IMR-90 (cell line): ENCODE measurements around the gene GBA2. TPM values are rescaled to one million over a fixed set of nuclear protein-coding genes. Genes with fewer than 3 reads are reported as not detected.

Experiments
- ATAC-seq: fragments of 200-7000 bp; cut with Tn5 transposase; 2 replicates; pipeline ENCODE4 v1.9.1; 2020; ENCODE audit warnings: low read depth, mild to moderate bottlenecking, moderate library complexity
- BruUV-seq: library from RNA; stranded (reverse); fragments of 400-500 nt; replicated peaks from 2 replicates; lab custom pipeline; 2021; lab: Mats Ljungman, UMichigan
- CTCF ChIA-PET: fragments of 300-600 bp; formaldehyde crosslinking; extraction: SDS; loops from one replicate; lab custom pipeline; 2021; ENCODE audit warnings: antibody characterized with exemption; lab: Yijun Ruan, JAX
- POLR2A ChIA-PET: fragments of 300-600 bp; sonication (Branson Sonifier 250); formaldehyde crosslinking; loops from one replicate; lab custom pipeline; 2022; ENCODE audit warnings: antibody characterized with exemption; ENCODE audit not compliant: unreplicated experiment; lab: Charles Lee
- DNase-seq: peaks from one replicate; pipeline ENCODE4 v3.0.0; 2013
- H2AFZ ChIP-seq: replicated peaks from 2 replicates; pipeline ENCODE3; 2013; ENCODE audit warnings: low read length, mild to moderate bottlenecking; ENCODE audit not compliant: poor library complexity
- H2AK5ac ChIP-seq: 2 replicates; pipeline ENCODE4 v1.6.1; 2013; ENCODE audit warnings: low read depth, low read length, inconsistent platforms
- H2AK9ac ChIP-seq: replicated peaks from 2 replicates; pipeline ENCODE3; 2013; ENCODE audit warnings: mild to moderate bottlenecking, low read depth, low read length, moderate library complexity; ENCODE audit not compliant: poor library complexity
- H2BK120ac ChIP-seq: 2 replicates; pipeline ENCODE4 v1.6.1; 2013; ENCODE audit warnings: low read depth, low read length, inconsistent platforms
- H2BK15ac ChIP-seq: 3 replicates; pipeline ENCODE4 v1.6.1; 2013; ENCODE audit warnings: low read depth, low read length, inconsistent platforms
- H2BK20ac ChIP-seq: 2 replicates; pipeline ENCODE4 v1.6.1; 2013; ENCODE audit warnings: low read depth, mild to moderate bottlenecking, inconsistent platforms, low read length, moderate library complexity
- H2BK5ac ChIP-seq: 2 replicates; pipeline ENCODE4 v1.6.1; 2013; ENCODE audit warnings: mild to moderate bottlenecking, low read depth, low read length, inconsistent platforms; ENCODE audit not compliant: poor library complexity, severe bottlenecking
- H3K14ac ChIP-seq: replicated peaks from 2 replicates; pipeline ENCODE4 v1.6.1; 2013; ENCODE audit warnings: low read depth, low read length, inconsistent platforms
- H3K18ac ChIP-seq: 2 replicates; pipeline ENCODE4 v1.6.1; 2013; ENCODE audit warnings: low read depth, low read length, control low read depth
- H3K23ac ChIP-seq: 2 replicates; pipeline ENCODE4 v1.6.1; 2013; ENCODE audit warnings: low read depth, low read length, inconsistent platforms
- H3K27ac ChIP-seq: 2 replicates; pipeline ENCODE4 v1.5.1; 2013; ENCODE audit warnings: mild to moderate bottlenecking, control low read depth, low read length; ENCODE audit not compliant: insufficient read depth
- H3K27me3 ChIP-seq: 2 replicates; pipeline ENCODE4 v1.6.1; 2013; ENCODE audit warnings: low read length; ENCODE audit not compliant: control insufficient read depth, insufficient read depth
- H3K36me3 ChIP-seq: 2 replicates; pipeline ENCODE4 v1.6.1; 2013; ENCODE audit warnings: low read length, mixed read lengths; ENCODE audit not compliant: control insufficient read depth, insufficient read depth
- H3K4ac ChIP-seq: 2 replicates; pipeline ENCODE4 v1.6.1; 2013; ENCODE audit warnings: low read depth, low read length, inconsistent platforms
- H3K4me1 ChIP-seq: 2 replicates; pipeline ENCODE4 v1.6.1; 2013; ENCODE audit warnings: low read length, mixed read lengths; ENCODE audit not compliant: control insufficient read depth, insufficient read depth
- H3K4me2 ChIP-seq: 2 replicates; pipeline ENCODE4 v1.6.1; 2013; ENCODE audit warnings: low read depth, mild to moderate bottlenecking, control low read depth, low read length, moderate library complexity
- H3K4me3 ChIP-seq: 2 replicates; pipeline ENCODE4 v1.5.1; 2013; ENCODE audit warnings: low read depth, mild to moderate bottlenecking, control low read depth, low read length, moderate library complexity; ENCODE audit not compliant: insufficient read depth
- H3K56ac ChIP-seq: 2 replicates; pipeline ENCODE4 v1.6.1; 2013; ENCODE audit warnings: low read length, inconsistent platforms; ENCODE audit not compliant: insufficient read depth; ENCODE audit errors: extremely low read depth
- H3K79me1 ChIP-seq, 2 experiments: 2 replicates each; pipeline ENCODE4 v1.6.1; 2013; ENCODE audit warnings: low read length in 2 of 2, inconsistent platforms in 1 of 2, low read depth in 1 of 2
- H3K9ac ChIP-seq: 2 replicates; pipeline ENCODE4 v1.6.1; 2013; ENCODE audit warnings: low read depth, low read length, control low read depth
- H3K9me1 ChIP-seq: 2 replicates; pipeline ENCODE4 v1.6.1; 2013; ENCODE audit warnings: low read length, inconsistent platforms; ENCODE audit not compliant: insufficient read depth
- H3K9me3 ChIP-seq: 2 replicates; pipeline ENCODE4 v1.6.1; 2013; ENCODE audit warnings: low read length; ENCODE audit not compliant: control insufficient read depth, insufficient read depth
- H4K20me1 ChIP-seq: 2 replicates; pipeline ENCODE4 v1.6.1; 2013; ENCODE audit warnings: low read length, inconsistent platforms; ENCODE audit not compliant: insufficient read depth
- H4K5ac ChIP-seq: 2 replicates; pipeline ENCODE4 v1.6.1; 2013; ENCODE audit warnings: mild to moderate bottlenecking, low read depth, low read length, control low read depth
- H4K8ac ChIP-seq, 2 experiments: 2 replicates each; pipeline ENCODE4 v1.6.1; 2013; ENCODE audit warnings: low read depth in 2 of 2, low read length in 2 of 2, control low read depth in 1 of 2, inconsistent platforms in 1 of 2
- H4K91ac ChIP-seq: 2 replicates; pipeline ENCODE4 v1.6.1; 2013; ENCODE audit warnings: low read depth, low read length, inconsistent platforms; ENCODE audit not compliant: insufficient read depth
- BHLHE40 ChIP-seq: fragments of 150-350 bp; IDR thresholded peaks from 2 replicates; pipeline ENCODE4 v1.6.1; 2016; ENCODE audit warnings: mild to moderate bottlenecking, low read depth, low read length
- CEBPB ChIP-seq: IDR thresholded peaks from 2 replicates; pipeline ENCODE4 v1.6.1; 2012; ENCODE audit warnings: low read depth, low read length, improper control_type of control experiment
- CHD1 ChIP-seq: IDR thresholded peaks from 2 replicates; pipeline ENCODE4 v1.6.1; 2012; ENCODE audit warnings: low read depth, low read length, improper control_type of control experiment
- CTCF ChIP-seq: conservative IDR thresholded peaks from 2 replicates; pipeline ENCODE4 v1.5.1; 2012; ENCODE audit warnings: mild to moderate bottlenecking, low read depth, low read length, improper control_type of control experiment
- ELK1 ChIP-seq: fragments of 150-350 bp; IDR thresholded peaks from 2 replicates; pipeline ENCODE4 v1.6.1; 2016; ENCODE audit warnings: low read depth, mild to moderate bottlenecking, low read length, moderate library complexity, borderline replicate concordance
- FOS ChIP-seq: fragments of 150-350 bp; IDR thresholded peaks from 2 replicates; pipeline ENCODE4 v1.6.1; 2016; ENCODE audit warnings: low read depth, low read length
- MAFK ChIP-seq: IDR thresholded peaks from 2 replicates; pipeline ENCODE4 v1.6.1; 2012; ENCODE audit warnings: low read depth, low read length, improper control_type of control experiment
- MAZ ChIP-seq: IDR thresholded peaks from 2 replicates; pipeline ENCODE4 v1.6.1; 2012; ENCODE audit warnings: low read depth, mild to moderate bottlenecking, low read length, improper control_type of control experiment, moderate library complexity, borderline replicate concordance
- MXI1 ChIP-seq: IDR thresholded peaks from 2 replicates; pipeline ENCODE4 v1.6.1; 2012; ENCODE audit warnings: low read depth, mild to moderate bottlenecking, low read length, moderate library complexity, borderline replicate concordance
- NFE2L2 ChIP-seq: fragments of 150-350 bp; IDR thresholded peaks from 2 replicates; pipeline ENCODE4 v1.6.1; 2016; ENCODE audit warnings: low read depth, mild to moderate bottlenecking, low read length
- POLR2A ChIP-seq: IDR thresholded peaks from 2 replicates; pipeline ENCODE4 v1.6.1; 2012; ENCODE audit warnings: mild to moderate bottlenecking, low read depth, low read length
- RAD21 ChIP-seq: IDR thresholded peaks from 2 replicates; pipeline ENCODE4 v1.6.1; 2012; ENCODE audit warnings: low read length, improper control_type of control experiment
- RCOR1 ChIP-seq: IDR thresholded peaks from 2 replicates; pipeline ENCODE4 v1.6.1; 2012; ENCODE audit warnings: mild to moderate bottlenecking, low read length, improper control_type of control experiment; ENCODE audit not compliant: insufficient replicate concordance
- RFX5 ChIP-seq: IDR thresholded peaks from 2 replicates; pipeline ENCODE4 v1.8.0; 2012; ENCODE audit warnings: low read depth, mild to moderate bottlenecking, low read length, moderate library complexity
- SMC3 ChIP-seq: fragments of 150-350 bp; IDR thresholded peaks from 2 replicates; pipeline ENCODE4 v1.6.1; 2016; ENCODE audit warnings: low read depth, mild to moderate bottlenecking, antibody characterized with exemption, low read length, moderate library complexity
- USF2 ChIP-seq: fragments of 150-350 bp; IDR thresholded peaks from 2 replicates; pipeline ENCODE4 v1.6.1; 2017; ENCODE audit warnings: mild to moderate bottlenecking, antibody characterized with exemption, low read length, low read depth
- WGBS, 2 experiments: methylation state at CpG; one replicate each; pipeline versions ENCODE4 v1.1.5 to v1.1.7; 2013; ENCODE audit warnings: missing lambda C conversion rate in 2 of 2; ENCODE audit not compliant: insufficient read length in 1 of 2; ENCODE audit errors: extremely low coverage in 2 of 2; 5-methylcytosine and 5-hydroxymethylcytosine counted together
- dilution Hi-C: fragments of 300-500 bp; cut with HindIII; formaldehyde crosslinking; loops from one replicate; pipeline ENCODE4 v1.14.3; 2018; ENCODE audit warnings: low sequenced_read_pairs; ENCODE audit not compliant: unreplicated experiment
- in situ Hi-C: fragments of 300-500 bp; cut with MboI; formaldehyde crosslinking; loops from 3 replicates; pipeline ENCODE4 v1.14.3; 2019; ENCODE audit warnings: low sequenced_read_pairs, inconsistent platforms, mixed read lengths
- intact Hi-C: fragments of 100-400 bp; cut with micrococcal nuclease; formaldehyde crosslinking; loops from 2 replicates; pipeline ENCODE4 v1.10.0; 2022
- polyA plus RNA-seq, 3 experiments: library from polyadenylated mRNA; depleted of rRNA; stranded (reverse); fragments of >200 nt; gene quantifications; 2 replicates each; pipeline ENCODE4 v1.2.3, GENCODE V29; 2012; ENCODE audit warnings: low replicate concordance in 1 of 3
- total RNA-seq: library from RNA; depleted of rRNA; stranded (reverse); fragments of >200 nt; gene quantifications from 2 replicates; pipeline ENCODE4 v1.2.3, GENCODE V29; 2012

Gene GBA2
- total and polyA plus RNA-seq, 2 of the 4 experiments (the other 2 are of a cell fraction): 18.1 to 38.2 TPM

GRCh38 chr9:35766997-35767396, 18.0 kb upstream of the GBA2 start:
- H2BK120ac ChIP-seq: no peak overlapping the region

More at GRCh38 chr9:35766997-35767396, 18.0 kb upstream of the GBA2 start:
- in situ Hi-C loops: no loop called here
- H3K14ac ChIP-seq: no peak overlapping the region
- H3K4me1 ChIP-seq: peaks cover under 1% of the 10 kb centered on the region; the same call in 1 of the 2 replicates
- no peak for DNase-seq
- no peaks in the 10 kb centered on the region for H3K9me1 ChIP-seq
- H3K27ac ChIP-seq: no peak overlapping the region
- no TSS peak for BruUV-seq
- no peak overlapping the region for H4K8ac ChIP-seq
- H2AFZ ChIP-seq: no peak overlapping the region
- H2BK5ac ChIP-seq: no peak overlapping the region
- H4K20me1 ChIP-seq: no peaks in the 10 kb centered on the region
- CTCF ChIA-PET: no interaction called here
- H3K27me3 ChIP-seq: peaks cover 26% of the 10 kb centered on the region
- no peaks in the 10 kb centered on the region for H3K79me1 ChIP-seq
- no peak overlapping the region for H3K9ac ChIP-seq
- WGBS, 2 experiments: no CpG with 5 or more reads among the region's 2 CpGs
- POLR2A ChIA-PET: no interaction called here
- H3K4me2 ChIP-seq: no peak overlapping the region
- H3K9me3 ChIP-seq: no peaks in the 10 kb centered on the region
- dilution Hi-C loops: no loop called here
- H2BK20ac ChIP-seq: no peak overlapping the region
- H3K18ac ChIP-seq: no peak overlapping the region
- no peak overlapping the region for H4K5ac ChIP-seq
- TF ChIP-seq RAD21: no peak
- TF ChIP-seq ELK1: no peak
- no peak for TF ChIP-seq USF2
- no peak for TF ChIP-seq MAFK
- no peak for TF ChIP-seq CHD1
- no peak for TF ChIP-seq CEBPB
- no peak for TF ChIP-seq MXI1
- TF ChIP-seq FOS: no peak
- TF ChIP-seq RFX5: no peak
- no peak for TF ChIP-seq CTCF
- no peak for TF ChIP-seq POLR2A
- TF ChIP-seq NFE2L2: no peak
- TF ChIP-seq MAZ: no peak
- no peak for TF ChIP-seq RCOR1
- no peak for TF ChIP-seq SMC3
- no peak for TF ChIP-seq BHLHE40
- H4K91ac ChIP-seq: no peak overlapping the region
- H2AK9ac ChIP-seq: no peak overlapping the region
- no peak for ATAC-seq
- H3K4me3 ChIP-seq: no peak overlapping the region
- no peak overlapping the region for H3K23ac ChIP-seq
- H2BK15ac ChIP-seq: no peak overlapping the region
- H3K36me3 ChIP-seq: no peaks in the 10 kb centered on the region
- no peak overlapping the region for H3K4ac ChIP-seq
- H3K56ac ChIP-seq: no peak overlapping the region
- intact Hi-C loops: no loop called here
- H2AK5ac ChIP-seq: no peak overlapping the region
